ENCODE data around the gene GREB1. TPM values are rescaled to one million over a fixed set of nuclear protein-coding genes. Genes with fewer than 3 reads are reported as not detected.

Gene GREB1
- total and polyA plus RNA-seq, 2 of the 13 experiments (the other 11 are each of a cell fraction or from before 2014, with no cell fraction given) = 31.3 to 61.2 TPM

DNA sequence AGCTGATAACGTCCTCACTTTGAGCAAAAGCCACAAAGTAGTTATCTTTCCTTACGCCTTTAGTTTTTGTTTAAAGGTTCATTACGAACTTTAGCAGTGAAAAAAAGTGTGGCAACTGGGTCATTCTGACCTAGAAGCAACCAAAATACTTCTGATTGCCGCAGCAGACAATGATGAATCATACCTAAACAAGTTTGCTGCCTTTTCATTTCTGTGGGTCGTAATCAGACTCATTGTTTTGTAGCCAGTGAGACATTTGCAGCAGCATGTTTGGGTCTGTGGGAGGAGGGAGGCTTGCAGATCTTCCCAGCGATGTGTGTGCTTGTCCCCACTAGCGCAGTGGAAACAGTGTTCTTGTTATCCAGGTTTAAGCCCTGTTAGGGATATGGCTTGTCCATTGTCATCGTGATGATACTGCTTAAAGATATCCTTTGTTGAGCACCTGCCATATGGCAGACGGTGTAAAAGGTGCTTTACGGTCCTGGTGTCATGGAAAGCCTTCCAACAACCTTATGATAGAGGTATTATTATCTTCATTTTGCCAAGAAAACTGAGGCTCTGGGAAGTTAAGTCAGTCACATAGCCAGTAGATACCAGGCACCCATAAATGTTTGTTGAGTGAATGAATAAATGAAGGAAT lies 1.3 kb upstream of the GREB1 start (continued):
- TF ChIP-seq ZNF331 (CRISPR knock-in tag; IDR thresholded peaks at IDR 0.05) = no peak
- TF ChIP-seq, protein P1, sequence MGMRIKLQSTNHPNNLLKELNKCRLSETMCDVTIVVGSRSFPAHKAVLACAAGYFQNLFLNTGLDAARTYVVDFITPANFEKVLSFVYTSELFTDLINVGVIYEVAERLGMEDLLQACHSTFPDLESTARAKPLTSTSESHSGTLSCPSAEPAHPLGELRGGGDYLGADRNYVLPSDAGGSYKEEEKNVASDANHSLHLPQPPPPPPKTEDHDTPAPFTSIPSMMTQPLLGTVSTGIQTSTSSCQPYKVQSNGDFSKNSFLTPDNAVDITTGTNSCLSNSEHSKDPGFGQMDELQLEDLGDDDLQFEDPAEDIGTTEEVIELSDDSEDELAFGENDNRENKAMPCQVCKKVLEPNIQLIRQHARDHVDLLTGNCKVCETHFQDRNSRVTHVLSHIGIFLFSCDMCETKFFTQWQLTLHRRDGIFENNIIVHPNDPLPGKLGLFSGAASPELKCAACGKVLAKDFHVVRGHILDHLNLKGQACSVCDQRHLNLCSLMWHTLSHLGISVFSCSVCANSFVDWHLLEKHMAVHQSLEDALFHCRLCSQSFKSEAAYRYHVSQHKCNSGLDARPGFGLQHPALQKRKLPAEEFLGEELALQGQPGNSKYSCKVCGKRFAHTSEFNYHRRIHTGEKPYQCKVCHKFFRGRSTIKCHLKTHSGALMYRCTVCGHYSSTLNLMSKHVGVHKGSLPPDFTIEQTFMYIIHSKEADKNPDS (CRISPR knock-in tag; IDR thresholded peaks at IDR 0.05) = no peak
- TF ChIP-seq KMT2A (CRISPR knock-in tag; IDR thresholded peaks at IDR 0.05) = 0 out of 2 replicates have a peak, but pooled peaks have one; percentile 26
- TF ChIP-seq CCAR2 (optimal IDR thresholded peaks at IDR 0.05; ENCODE audit: low read depth, low read length) = no peak
- TF ChIP-seq DNMT3B (CRISPR knock-in tag; conservative IDR thresholded peaks at IDR 0.05) = 0 out of 2 replicates have a peak, but pooled peaks have one; percentile 60
- peak; percentile 85 for TF ChIP-seq ZBTB38 (CRISPR knock-in tag; IDR thresholded peaks at IDR 0.05)
- TF ChIP-seq TARDBP (CRISPR knock-in tag; IDR thresholded peaks at IDR 0.05) = peak; percentile 72; the same call in 1 of the 2 replicates
- TF ChIP-seq, protein P2, sequence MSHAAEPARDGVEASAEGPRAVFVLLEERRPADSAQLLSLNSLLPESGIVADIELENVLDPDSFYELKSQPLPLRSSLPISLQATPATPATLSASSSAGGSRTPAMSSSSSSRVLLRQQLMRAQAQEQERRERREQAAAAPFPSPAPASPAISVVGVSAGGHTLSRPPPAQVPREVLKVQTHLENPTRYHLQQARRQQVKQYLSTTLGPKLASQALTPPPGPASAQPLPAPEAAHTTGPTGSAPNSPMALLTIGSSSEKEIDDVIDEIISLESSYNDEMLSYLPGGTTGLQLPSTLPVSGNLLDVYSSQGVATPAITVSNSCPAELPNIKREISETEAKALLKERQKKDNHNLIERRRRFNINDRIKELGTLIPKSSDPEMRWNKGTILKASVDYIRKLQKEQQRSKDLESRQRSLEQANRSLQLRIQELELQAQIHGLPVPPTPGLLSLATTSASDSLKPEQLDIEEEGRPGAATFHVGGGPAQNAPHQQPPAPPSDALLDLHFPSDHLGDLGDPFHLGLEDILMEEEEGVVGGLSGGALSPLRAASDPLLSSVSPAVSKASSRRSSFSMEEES (CRISPR knock-in tag; IDR thresholded peaks at IDR 0.05) = no peak
- TF ChIP-seq, protein P3, sequence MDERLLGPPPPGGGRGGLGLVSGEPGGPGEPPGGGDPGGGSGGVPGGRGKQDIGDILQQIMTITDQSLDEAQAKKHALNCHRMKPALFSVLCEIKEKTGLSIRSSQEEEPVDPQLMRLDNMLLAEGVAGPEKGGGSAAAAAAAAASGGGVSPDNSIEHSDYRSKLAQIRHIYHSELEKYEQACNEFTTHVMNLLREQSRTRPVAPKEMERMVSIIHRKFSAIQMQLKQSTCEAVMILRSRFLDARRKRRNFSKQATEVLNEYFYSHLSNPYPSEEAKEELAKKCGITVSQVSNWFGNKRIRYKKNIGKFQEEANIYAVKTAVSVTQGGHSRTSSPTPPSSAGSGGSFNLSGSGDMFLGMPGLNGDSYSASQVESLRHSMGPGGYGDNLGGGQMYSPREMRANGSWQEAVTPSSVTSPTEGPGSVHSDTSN (CRISPR knock-in tag; IDR thresholded peaks at IDR 0.05) = no peak
- TF ChIP-seq, protein P4, sequence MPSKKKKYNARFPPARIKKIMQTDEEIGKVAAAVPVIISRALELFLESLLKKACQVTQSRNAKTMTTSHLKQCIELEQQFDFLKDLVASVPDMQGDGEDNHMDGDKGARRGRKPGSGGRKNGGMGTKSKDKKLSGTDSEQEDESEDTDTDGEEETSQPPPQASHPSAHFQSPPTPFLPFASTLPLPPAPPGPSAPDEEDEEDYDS (CRISPR knock-in tag; IDR thresholded peaks at IDR 0.05) = peak; percentile 41; the same call in 1 of the 2 replicates
- TF ChIP-seq, protein P5, sequence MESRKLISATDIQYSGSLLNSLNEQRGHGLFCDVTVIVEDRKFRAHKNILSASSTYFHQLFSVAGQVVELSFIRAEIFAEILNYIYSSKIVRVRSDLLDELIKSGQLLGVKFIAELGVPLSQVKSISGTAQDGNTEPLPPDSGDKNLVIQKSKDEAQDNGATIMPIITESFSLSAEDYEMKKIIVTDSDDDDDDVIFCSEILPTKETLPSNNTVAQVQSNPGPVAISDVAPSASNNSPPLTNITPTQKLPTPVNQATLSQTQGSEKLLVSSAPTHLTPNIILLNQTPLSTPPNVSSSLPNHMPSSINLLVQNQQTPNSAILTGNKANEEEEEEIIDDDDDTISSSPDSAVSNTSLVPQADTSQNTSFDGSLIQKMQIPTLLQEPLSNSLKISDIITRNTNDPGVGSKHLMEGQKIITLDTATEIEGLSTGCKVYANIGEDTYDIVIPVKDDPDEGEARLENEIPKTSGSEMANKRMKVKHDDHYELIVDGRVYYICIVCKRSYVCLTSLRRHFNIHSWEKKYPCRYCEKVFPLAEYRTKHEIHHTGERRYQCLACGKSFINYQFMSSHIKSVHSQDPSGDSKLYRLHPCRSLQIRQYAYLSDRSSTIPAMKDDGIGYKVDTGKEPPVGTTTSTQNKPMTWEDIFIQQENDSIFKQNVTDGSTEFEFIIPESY (CRISPR knock-in tag; IDR thresholded peaks at IDR 0.05) = peak; percentile 85
- TF ChIP-seq HOXA5 (CRISPR knock-in tag; IDR thresholded peaks at IDR 0.05) = no peak
- no peak for TF ChIP-seq TBL1XR1 (IDR thresholded peaks at IDR 0.05; ENCODE audit: borderline replicate concordance, low read length, partially characterized antibody)
- TF ChIP-seq, protein P6, sequence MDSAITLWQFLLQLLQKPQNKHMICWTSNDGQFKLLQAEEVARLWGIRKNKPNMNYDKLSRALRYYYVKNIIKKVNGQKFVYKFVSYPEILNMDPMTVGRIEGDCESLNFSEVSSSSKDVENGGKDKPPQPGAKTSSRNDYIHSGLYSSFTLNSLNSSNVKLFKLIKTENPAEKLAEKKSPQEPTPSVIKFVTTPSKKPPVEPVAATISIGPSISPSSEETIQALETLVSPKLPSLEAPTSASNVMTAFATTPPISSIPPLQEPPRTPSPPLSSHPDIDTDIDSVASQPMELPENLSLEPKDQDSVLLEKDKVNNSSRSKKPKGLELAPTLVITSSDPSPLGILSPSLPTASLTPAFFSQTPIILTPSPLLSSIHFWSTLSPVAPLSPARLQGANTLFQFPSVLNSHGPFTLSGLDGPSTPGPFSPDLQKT (CRISPR knock-in tag; IDR thresholded peaks at IDR 0.05; ENCODE audit: borderline replicate concordance) = no peak

Data from HepG2 (cell line).